Measurements from ENCODE around the gene IRGQ. TPM values are rescaled to one million over a fixed set of nuclear protein-coding genes. Genes with fewer than 3 reads are reported as not detected.
"Not testable (repeated sequence)": the region's sequence is repeated elsewhere in the genome, so short reads cannot be mapped to it uniquely, and the experiment has no call there.

Gene IRGQ
- total RNA-seq, 3 donors from 2014 or later: 31.7 to 38.2 (median 33.5) TPM

DNA sequence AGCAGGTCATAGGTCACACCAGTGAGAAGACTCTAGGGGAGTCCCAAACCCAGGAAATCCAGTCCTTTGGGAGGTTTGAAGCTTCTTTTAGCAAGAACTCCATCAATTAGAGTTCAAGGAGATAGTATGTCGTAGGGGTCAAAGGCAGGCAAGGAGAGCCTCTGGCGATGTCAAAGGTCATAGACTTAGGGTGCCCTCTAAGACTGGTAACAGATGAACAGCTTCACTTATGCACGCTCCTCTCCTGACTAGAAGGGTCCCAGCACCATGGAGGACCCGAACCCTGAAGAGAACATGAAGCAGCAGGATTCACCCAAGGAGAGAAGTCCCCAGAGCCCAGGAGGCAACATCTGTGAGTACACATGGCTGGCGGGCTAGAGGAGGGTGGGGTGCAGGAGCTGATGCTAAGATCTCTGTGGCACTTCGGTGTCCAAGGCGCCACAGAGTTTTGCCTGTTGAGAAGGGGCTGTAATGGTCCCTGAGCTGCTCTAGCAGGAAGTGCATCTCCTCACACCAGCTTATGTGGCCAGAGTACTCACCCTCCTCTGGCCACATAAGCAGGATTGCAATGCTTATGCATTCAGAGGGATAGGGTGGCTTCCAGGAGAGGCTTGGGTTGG, 1.0 kb upstream of the IRGQ start:
- no peak for ATAC-seq
- Mint-ChIP-seq H3K4me1 (ENCODE audit: low read depth) (peaks cover 34% of the 10 kb centered on the region), H3K36me3 (ENCODE audit: insufficient read depth) (peaks cover 15% of the 10 kb centered on the region), H3K4me3 (peak overlapping the region; percentile 99), H3K27me3 (ENCODE audit: low read depth) (no peaks in the 10 kb centered on the region), H3K9me3 (no peaks in the 10 kb centered on the region)
- no peak for DNase-seq

DNA sequence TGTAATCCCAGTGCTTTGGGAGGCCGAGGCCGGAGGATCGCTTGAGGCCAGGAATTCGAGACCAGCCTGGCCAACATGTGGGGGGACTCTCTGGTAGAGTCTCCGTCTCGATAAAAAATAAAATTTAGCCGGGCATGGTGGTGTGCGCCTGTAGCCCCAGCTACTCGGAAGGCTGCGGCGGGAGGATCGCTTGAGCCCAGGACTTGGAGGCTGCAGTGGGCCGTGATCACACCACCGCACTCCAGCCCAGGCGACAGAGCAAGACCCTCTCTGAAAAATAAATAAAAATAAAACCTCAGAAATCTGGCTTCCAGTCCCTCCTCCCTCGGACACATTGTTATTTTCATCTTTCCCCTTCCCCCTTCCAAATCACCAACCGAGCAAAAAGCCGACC, 332 bp downstream of the IRGQ start:
- no peak for DNase-seq

DNA sequence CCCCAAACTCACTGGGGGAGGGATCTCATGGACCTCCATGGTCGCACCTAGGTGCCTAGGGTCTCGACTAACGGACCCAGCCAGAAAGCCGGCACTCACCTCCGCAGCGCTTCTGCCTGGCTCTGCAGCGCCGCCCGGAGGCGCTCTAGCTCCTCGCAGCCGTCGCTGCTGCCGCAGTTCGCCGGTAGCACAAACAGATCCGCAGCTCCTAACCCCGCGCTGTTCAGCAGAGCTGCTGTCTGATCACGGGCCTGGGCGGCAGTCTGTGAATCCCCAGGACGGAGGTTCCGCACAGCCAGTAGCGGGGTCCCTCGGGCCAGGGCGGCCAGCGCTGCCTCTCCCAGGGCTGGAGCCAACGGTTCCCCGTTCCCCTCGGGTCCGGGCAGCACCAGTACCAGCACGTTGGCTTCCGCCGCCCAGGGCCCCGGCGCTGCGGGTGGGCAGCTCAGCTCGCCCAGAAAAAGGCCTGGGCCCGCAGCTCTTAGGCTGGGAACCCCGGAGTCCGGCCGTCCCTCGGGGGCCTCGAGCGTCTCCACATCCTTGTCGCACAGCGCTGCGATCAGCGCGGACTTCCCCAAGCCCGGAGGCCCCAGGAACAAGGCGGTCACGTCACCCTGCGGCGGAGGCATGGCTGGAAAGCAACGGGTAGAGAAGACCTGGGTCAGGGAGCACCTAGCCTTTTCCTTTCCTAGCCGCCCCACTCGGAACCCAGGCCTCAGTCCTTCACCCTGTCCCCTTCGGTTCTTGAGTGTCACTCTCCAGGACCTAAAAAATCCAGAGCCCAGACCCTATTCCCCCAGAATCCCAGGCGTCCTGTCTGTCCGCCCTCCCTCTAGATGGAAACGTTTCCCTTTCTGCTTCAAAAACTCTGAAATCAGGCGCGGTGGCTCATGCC, 977 bp downstream of the IRGQ start:
- peaks cover 18% of the 10 kb centered on the region for H3K36me3 Mint-ChIP-seq (ENCODE audit: insufficient read depth)
- no peaks in the 10 kb centered on the region for H3K9me3 Mint-ChIP-seq
- no peaks in the 10 kb centered on the region for H3K27me3 Mint-ChIP-seq (ENCODE audit: low read depth)
- H3K4me3 Mint-ChIP-seq: peak overlapping the region; percentile 99
- DNase-seq (peak; percentile 63), ATAC-seq (peak; percentile 61 to 65)
- peaks cover 38% of the 10 kb centered on the region for H3K4me1 Mint-ChIP-seq (ENCODE audit: low read depth)

More for the DNA sequence above, 332 bp downstream of the IRGQ start:
- ATAC-seq: peak; percentile 18 to 19
- H3K27me3 Mint-ChIP-seq (ENCODE audit: low read depth): no peaks in the 10 kb centered on the region
- peak overlapping the region; percentile 99 for H3K4me3 Mint-ChIP-seq
- no peaks in the 10 kb centered on the region for H3K9me3 Mint-ChIP-seq
- H3K4me1 Mint-ChIP-seq (ENCODE audit: low read depth): peaks cover 34% of the 10 kb centered on the region
- H3K36me3 Mint-ChIP-seq (ENCODE audit: insufficient read depth): peaks cover 16% of the 10 kb centered on the region

GRCh38 chr19:43594081-43594697, 1.7 kb downstream of the IRGQ start:
- DNase-seq (no peak), ATAC-seq (no peak)
- Mint-ChIP-seq H3K9me3 (no peaks in the 10 kb centered on the region), H3K4me3 (peak overlapping the region; percentile 99), H3K36me3 (ENCODE audit: insufficient read depth) (peaks cover 21% of the 10 kb centered on the region), H3K4me1 (ENCODE audit: low read depth) (peaks cover 43% of the 10 kb centered on the region), H3K27me3 (ENCODE audit: low read depth) (no peaks in the 10 kb centered on the region)

GRCh38 chr19:43592800-43593350, 3.1 kb downstream of the IRGQ start:
- ATAC-seq (no peak), DNase-seq (no peak)
- H3K36me3 Mint-ChIP-seq (ENCODE audit: insufficient read depth): peaks cover 21% of the 10 kb centered on the region
- H3K27me3 Mint-ChIP-seq (ENCODE audit: low read depth): no peaks in the 10 kb centered on the region
- H3K4me1 Mint-ChIP-seq (ENCODE audit: low read depth): peaks cover 32% of the 10 kb centered on the region
- H3K4me3 Mint-ChIP-seq: no peak overlapping the region
- H3K9me3 Mint-ChIP-seq: no peaks in the 10 kb centered on the region

GRCh38 chr19:43591904-43592772, 3.8 kb downstream of the IRGQ start:
- Mint-ChIP-seq H3K36me3 (ENCODE audit: insufficient read depth) (peaks cover 21% of the 10 kb centered on the region), H3K4me1 (ENCODE audit: low read depth) (peaks cover 24% of the 10 kb centered on the region), H3K9me3 (no peaks in the 10 kb centered on the region), H3K4me3 (no peak overlapping the region), H3K27me3 (ENCODE audit: low read depth) (no peaks in the 10 kb centered on the region)
- ATAC-seq (no peak), DNase-seq (no peak)

DNA sequence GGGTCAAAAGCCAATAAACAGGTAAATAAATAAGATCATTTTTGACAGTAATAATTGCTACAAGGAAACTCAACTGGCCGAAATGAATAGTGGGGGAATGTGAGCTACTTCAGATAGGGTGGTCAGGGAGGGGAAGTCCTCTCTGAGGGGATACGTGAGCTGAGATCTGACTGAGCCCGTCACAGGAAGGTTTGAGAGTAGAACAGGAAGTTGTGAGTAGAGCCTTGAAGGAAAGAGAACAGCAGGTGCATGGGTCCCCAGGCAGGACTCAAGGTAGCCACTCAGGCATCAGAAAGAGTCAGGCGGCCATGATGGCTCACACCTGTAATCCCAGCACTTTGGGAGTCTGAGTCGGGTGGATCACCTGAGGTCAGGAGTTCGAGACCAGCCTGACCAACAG, 6.3 kb downstream of the IRGQ start:
- Mint-ChIP-seq H3K4me3 (no peak overlapping the region), H3K4me1 (ENCODE audit: low read depth) (peaks cover 17% of the 10 kb centered on the region), H3K27me3 (ENCODE audit: low read depth) (no peaks in the 10 kb centered on the region), H3K36me3 (ENCODE audit: insufficient read depth) (peaks cover 28% of the 10 kb centered on the region), H3K9me3 (no peaks in the 10 kb centered on the region)
- DNase-seq (no peak), ATAC-seq (no peak)

GRCh38 chr19:43589277-43589676, 6.7 kb downstream of the IRGQ start:
- Mint-ChIP-seq H3K36me3 (ENCODE audit: insufficient read depth) (peaks cover 28% of the 10 kb centered on the region), H3K9me3 (no peaks in the 10 kb centered on the region), H3K27me3 (ENCODE audit: low read depth) (no peaks in the 10 kb centered on the region), H3K4me1 (ENCODE audit: low read depth) (peaks cover 18% of the 10 kb centered on the region), H3K4me3 (no peak overlapping the region)
- no peak for ATAC-seq
- DNase-seq: no peak

DNA sequence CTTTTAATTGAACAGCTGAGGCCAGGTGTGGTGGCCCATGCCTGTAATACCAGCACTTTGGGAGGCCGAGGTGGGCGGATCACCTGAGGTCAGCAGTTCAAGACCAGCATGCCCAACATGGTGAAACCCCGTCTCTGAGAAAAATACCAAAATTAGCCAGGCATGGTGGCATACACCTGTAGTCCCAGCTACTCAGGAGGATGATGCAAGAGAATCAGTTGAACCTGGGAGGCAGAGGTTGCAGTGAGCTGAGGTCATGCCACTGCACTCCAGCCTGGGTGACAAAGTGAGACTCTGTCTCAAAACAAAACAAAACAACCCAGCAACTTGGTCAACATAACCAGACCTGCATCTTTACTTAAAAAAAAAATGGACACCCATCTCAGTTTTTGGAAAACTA, 8.9 kb downstream of the IRGQ start:
- peaks cover 16% of the 10 kb centered on the region for H3K36me3 Mint-ChIP-seq (ENCODE audit: insufficient read depth)
- not testable (repeated sequence) for H3K4me3 Mint-ChIP-seq; H3K9me3 Mint-ChIP-seq; H3K27me3 Mint-ChIP-seq (ENCODE audit: low read depth); ATAC-seq; DNase-seq
- peaks cover 15% of the 10 kb centered on the region for H3K4me1 Mint-ChIP-seq (ENCODE audit: low read depth)

DNA sequence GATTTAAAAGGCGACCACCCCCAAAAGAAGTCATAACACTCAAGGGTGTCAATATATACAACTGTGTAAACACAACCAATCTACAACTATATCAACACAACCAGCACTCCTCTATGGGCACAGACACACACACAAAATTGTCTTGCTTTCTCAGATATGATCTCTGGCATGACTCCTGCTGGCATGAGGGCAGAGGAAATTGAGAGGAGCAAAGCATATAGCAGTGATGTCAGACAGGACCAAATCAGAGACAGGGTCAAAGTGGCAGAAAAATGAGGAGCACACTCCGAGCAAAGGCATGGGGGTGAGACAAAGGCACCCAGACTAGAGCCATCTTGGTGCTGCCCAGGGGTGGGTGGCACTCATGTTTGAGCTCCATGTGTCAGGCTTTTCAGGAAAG, 9.6 kb downstream of the IRGQ start:
- H3K4me3 Mint-ChIP-seq: no peak overlapping the region
- no peak for ATAC-seq
- no peaks in the 10 kb centered on the region for H3K9me3 Mint-ChIP-seq
- H3K4me1 Mint-ChIP-seq (ENCODE audit: low read depth): peaks cover 15% of the 10 kb centered on the region
- DNase-seq: no peak
- H3K36me3 Mint-ChIP-seq (ENCODE audit: insufficient read depth): peaks cover 16% of the 10 kb centered on the region
- no peaks in the 10 kb centered on the region for H3K27me3 Mint-ChIP-seq (ENCODE audit: low read depth)

- Mint-ChIP-seq H3K4me3 (no peak overlapping the region), H3K36me3 (ENCODE audit: insufficient read depth) (peaks cover 7% of the 10 kb centered on the region), H3K4me1 (ENCODE audit: low read depth) (peaks cover 13% of the 10 kb centered on the region), H3K27me3 (ENCODE audit: low read depth) (no peaks in the 10 kb centered on the region), H3K9me3 (no peaks in the 10 kb centered on the region)
- ATAC-seq: no peak
- DNase-seq: no peak
Observed at GRCh38 chr19:43584484-43584883, 11.4 kb downstream of the IRGQ start.

GRCh38 chr19:43582495-43582894, 13.4 kb downstream of the IRGQ start:
- DNase-seq: no peak
- H3K4me3 Mint-ChIP-seq: no peak overlapping the region
- H3K27me3 Mint-ChIP-seq (ENCODE audit: low read depth): no peaks in the 10 kb centered on the region
- peaks cover 7% of the 10 kb centered on the region for H3K36me3 Mint-ChIP-seq (ENCODE audit: insufficient read depth)
- no peak for ATAC-seq
- peaks cover 13% of the 10 kb centered on the region for H3K4me1 Mint-ChIP-seq (ENCODE audit: low read depth)
- no peaks in the 10 kb centered on the region for H3K9me3 Mint-ChIP-seq

- no peak overlapping the region for H3K4me3 Mint-ChIP-seq
- DNase-seq (no peak), ATAC-seq (no peak)
- H3K4me1 Mint-ChIP-seq (ENCODE audit: low read depth): peaks cover 16% of the 10 kb centered on the region
- peaks cover 7% of the 10 kb centered on the region for H3K36me3 Mint-ChIP-seq (ENCODE audit: insufficient read depth)
- H3K9me3 Mint-ChIP-seq: no peaks in the 10 kb centered on the region
- no peaks in the 10 kb centered on the region for H3K27me3 Mint-ChIP-seq (ENCODE audit: low read depth)
Observed at GRCh38 chr19:43581467-43581866, 14.5 kb downstream of the IRGQ start.

GRCh38 chr19:43578787-43579186, 17.1 kb downstream of the IRGQ start:
- no peaks in the 10 kb centered on the region for H3K36me3 Mint-ChIP-seq (ENCODE audit: insufficient read depth)
- ATAC-seq (no peak), DNase-seq (no peak)
- H3K27me3 Mint-ChIP-seq (ENCODE audit: low read depth): no peaks in the 10 kb centered on the region
- no peaks in the 10 kb centered on the region for H3K9me3 Mint-ChIP-seq
- H3K4me3 Mint-ChIP-seq: no peak overlapping the region
- peaks cover 27% of the 10 kb centered on the region for H3K4me1 Mint-ChIP-seq (ENCODE audit: low read depth)

All from activated T-cell treated with anti-CD3 and anti-CD28 coated beads, Interleukin-2, amount 50 U/mL, for 4 hours (primary cell).